HEK293 (cell line): ENCODE results near the gene ARHGAP22.

Source experiments
- CTCF ChIA-PET: fragments of 350-600 bp; formaldehyde crosslinking; extraction: SDS; loops from one replicate; lab custom pipeline; 2021; ENCODE audit warnings: antibody characterized with exemption; lab: Yijun Ruan, JAX
- POLR2A ChIA-PET: fragments of 300-600 bp; formaldehyde crosslinking; extraction: SDS; loops from one replicate; lab custom pipeline; 2020; ENCODE audit warnings: antibody characterized with exemption, inconsistent platforms; lab: Yijun Ruan, JAX
- H3K27ac ChIP-seq: fragments of 200-500 bp; sonication (Bioruptor generic); 2 replicates; pipeline ENCODE4 v1.5.1; 2014; ENCODE audit warnings: low read depth, low read length, control low read depth, inconsistent platforms; ENCODE audit errors: extremely low read depth
- H3K36me3 ChIP-seq, 2 experiments: fragments of 200-500 bp in 1 of 2; sonication (Bioruptor generic) in 1 of 2; 1 replicate in 1 of 2; 2 replicates in 1 of 2; pipeline ENCODE4 v1.5.1; 2014 to 2017; ENCODE audit warnings: inconsistent platforms in 2 of 2, low read length in 2 of 2; ENCODE audit not compliant: control insufficient read depth in 2 of 2, insufficient read depth in 1 of 2
- H3K4me1 ChIP-seq: fragments of 200-500 bp; sonication (Bioruptor generic); 2 replicates; pipeline ENCODE4 v1.5.1; 2014; ENCODE audit warnings: mild to moderate bottlenecking, low read length, inconsistent platforms; ENCODE audit not compliant: control insufficient read depth, insufficient read depth
- H3K4me3 ChIP-seq: 2 replicates; pipeline ENCODE4 v1.5.1; 2011; ENCODE audit warnings: low read depth, mild to moderate bottlenecking, control low read depth, low read length, moderate library complexity
- H3K9me3 ChIP-seq: fragments of 200-500 bp; sonication (Bioruptor generic); 2 replicates; pipeline ENCODE4 v1.5.1; 2014; ENCODE audit warnings: low read depth, low read length, inconsistent platforms; ENCODE audit not compliant: control insufficient read depth, insufficient read depth
- ELK4 ChIP-seq: IDR thresholded peaks from 2 replicates; pipeline ENCODE4 v1.6.1; 2011; ENCODE audit warnings: mild to moderate bottlenecking, low read depth, low read length, borderline replicate concordance
- MEIS1 ChIP-seq: sonication (generic); formaldehyde crosslinking; IDR thresholded peaks from 2 replicates; pipeline ENCODE4 v1.8.1; 2022; ENCODE audit warnings: missing genetic modification reagents, mild to moderate bottlenecking, borderline replicate concordance
- REST ChIP-seq: fragments of 450-650 bp; formaldehyde crosslinking; IDR thresholded peaks from 2 replicates; pipeline ENCODE4 v1.5.1; 2016; ENCODE audit warnings: missing biosample characterization, missing genetic modification characterization
- ZBTB20 ChIP-seq: fragments of 450-650 bp; formaldehyde crosslinking; IDR thresholded peaks from 2 replicates; pipeline ENCODE4 v1.5.1; 2016; ENCODE audit warnings: missing biosample characterization, missing genetic modification characterization
- ZBTB49 ChIP-seq: fragments of 450-650 bp; formaldehyde crosslinking; IDR thresholded peaks from 2 replicates; pipeline ENCODE4 v1.5.1; 2016; ENCODE audit warnings: missing biosample characterization, missing genetic modification characterization, low read depth
- ZBTB6 ChIP-seq: fragments of 450-650 bp; formaldehyde crosslinking; IDR thresholded peaks from 2 replicates; pipeline ENCODE4 v1.5.1; 2017; ENCODE audit warnings: missing biosample characterization, missing genetic modification characterization
- ZNF114 ChIP-seq: fragments of 450-650 bp; formaldehyde crosslinking; IDR thresholded peaks from 2 replicates; pipeline ENCODE4 v1.5.0; 2017; ENCODE audit warnings: missing biosample characterization, missing genetic modification characterization
- ZNF146 ChIP-seq: fragments of 450-650 bp; formaldehyde crosslinking; IDR thresholded peaks from 2 replicates; pipeline ENCODE4 v1.5.1; 2016; ENCODE audit warnings: missing biosample characterization, missing genetic modification characterization
- ZNF211 ChIP-seq: fragments of 450-650 bp; formaldehyde crosslinking; IDR thresholded peaks from 2 replicates; pipeline ENCODE4 v1.5.1; 2016; ENCODE audit warnings: low read depth, missing biosample characterization, missing genetic modification characterization
- ZNF280D ChIP-seq: fragments of 450-650 bp; formaldehyde crosslinking; IDR thresholded peaks from 2 replicates; pipeline ENCODE4 v1.5.1; 2016; ENCODE audit warnings: missing biosample characterization, missing genetic modification characterization
- ZNF394 ChIP-seq: fragments of 450-650 bp; formaldehyde crosslinking; IDR thresholded peaks from 2 replicates; pipeline ENCODE4 v1.5.1; 2016; ENCODE audit warnings: missing biosample characterization, missing genetic modification characterization, mild to moderate bottlenecking, moderate library complexity, borderline replicate concordance
- ZNF404 ChIP-seq: fragments of 450-650 bp; formaldehyde crosslinking; IDR thresholded peaks from 2 replicates; pipeline ENCODE4 v1.5.1; 2017; ENCODE audit warnings: missing biosample characterization, missing genetic modification characterization
- ZNF48 ChIP-seq: fragments of 450-650 bp; formaldehyde crosslinking; IDR thresholded peaks from 2 replicates; pipeline ENCODE4 v1.5.1; 2016; ENCODE audit warnings: missing biosample characterization, missing genetic modification characterization
- ZNF510 ChIP-seq: fragments of 450-650 bp; formaldehyde crosslinking; IDR thresholded peaks from 2 replicates; pipeline ENCODE4 v1.5.1; 2018; ENCODE audit warnings: mild to moderate bottlenecking, missing genetic modification characterization, missing biosample characterization; ENCODE audit not compliant: insufficient replicate concordance
- ZNF621 ChIP-seq: fragments of 450-650 bp; formaldehyde crosslinking; IDR thresholded peaks from 2 replicates; pipeline ENCODE4 v1.5.1; 2017; ENCODE audit warnings: missing biosample characterization, missing genetic modification characterization
- ZNF654 ChIP-seq: fragments of 450-650 bp; formaldehyde crosslinking; IDR thresholded peaks from 2 replicates; pipeline ENCODE4 v1.5.1; 2016; ENCODE audit warnings: low read depth, missing biosample characterization, missing genetic modification characterization
- ZNF776 ChIP-seq: fragments of 450-650 bp; formaldehyde crosslinking; IDR thresholded peaks from 2 replicates; pipeline ENCODE4 v1.5.0; 2017; ENCODE audit warnings: missing biosample characterization, missing genetic modification characterization, borderline replicate concordance
- ZSCAN5A ChIP-seq: fragments of 450-650 bp; formaldehyde crosslinking; IDR thresholded peaks from 2 replicates; pipeline ENCODE4 v1.5.1; 2016; ENCODE audit warnings: missing biosample characterization, missing genetic modification characterization

The ARHGAP22 gene

GRCh38 chr10:48491392-48492139 is 113.3 kb downstream of the ARHGAP22 start (continued):
- TF ChIP-seq REST (tag by site-specific recombination) (no peak), ZNF404 (tag by site-specific recombination) (no peak), ZNF48 (no peak), ZNF280D (tag by site-specific recombination) (no peak), ZNF394 (tag by site-specific recombination) (no peak)

GRCh38 chr10:48490946-48491345 is 113.9 kb downstream of the ARHGAP22 start:
- no peaks in the 10 kb centered on the region for H3K4me1 ChIP-seq
- POLR2A ChIA-PET = no interaction called here
- CTCF ChIA-PET = no interaction called here
- H3K9me3 ChIP-seq = no peaks in the 10 kb centered on the region
- H3K27ac ChIP-seq = no peak overlapping the region
- no peak overlapping the region for H3K4me3 ChIP-seq
- TF ChIP-seq ZBTB49 (tag by site-specific recombination) (no peak), ZBTB20 (no peak), ZSCAN5A (tag by site-specific recombination) (no peak), ZNF510 (tag by site-specific recombination) (no peak), ZNF211 (tag by site-specific recombination) (no peak), ZNF146 (tag by site-specific recombination) (no peak), MEIS1 (no peak), ELK4 (no peak), ZNF114 (tag by site-specific recombination) (no peak), ZNF621 (no peak), ZNF776 (tag by site-specific recombination) (no peak), ZBTB6 (tag by site-specific recombination) (no peak), ZNF654 (tag by site-specific recombination) (no peak)
- TF ChIP-seq, all 188 proteins: peak for 0
- no peaks in the 10 kb centered on the region for H3K36me3 ChIP-seq
